ENCODE data around the gene CSMD2. TPM values are rescaled to one million over a fixed set of nuclear protein-coding genes. Genes with fewer than 3 reads are reported as not detected.

CSMD2 gene
- total RNA-seq, 1 experiment from 2014 or later = 2.8 TPM

- CTCF ChIA-PET = no interaction called here
- intact Hi-C loops (cut with micrococcal nuclease; ENCODE audit: unreplicated experiment) = no loop called here
- BruUV-seq (replicated peaks) = no TSS peak
These were observed 110.1 kb downstream of the CSMD2 start for GRCh38 chr1:34054920-34055319.

GRCh38 chr1:34053660-34054059, 111.4 kb downstream of the CSMD2 start:
- H3K9me3 ChIP-seq (ENCODE audit: low read depth, low read length, poor library complexity, severe bottlenecking) = peaks cover 4% of the 10 kb centered on the region
- intact Hi-C loops (cut with micrococcal nuclease; ENCODE audit: unreplicated experiment) = no loop called here
- H3K27me3 ChIP-seq (replicated peaks; ENCODE audit: insufficient read depth, low read depth, low read length, poor library complexity) = no peaks in the 10 kb centered on the region
- ChIA-PET POLR2A (ENCODE audit: low non-redundant PET) (no interaction called here), CTCF (no interaction called here)
- no peak for DNase-seq (ENCODE audit: low spot score)
- TF ChIP-seq EZH2 (IDR thresholded peaks at IDR 0.05; ENCODE audit: borderline replicate concordance, low read depth, low read length, poor library complexity, severe bottlenecking) (no peak), CTCF (conservative IDR thresholded peaks at IDR 0.05; ENCODE audit: low read depth, low read length) (no peak)
- no peaks in the 10 kb centered on the region for H3K36me3 ChIP-seq (ENCODE audit: insufficient read depth, low read length, poor library complexity, severe bottlenecking)
- no peak overlapping the region for H3K27ac ChIP-seq (ENCODE audit: low read depth, low read length, poor library complexity, severe bottlenecking)
- BruUV-seq (replicated peaks) = no TSS peak
- H3K4me3 ChIP-seq (ENCODE audit: low read depth, low read length, poor library complexity, severe bottlenecking) = no peak overlapping the region
- no peaks in the 10 kb centered on the region for H3K4me1 ChIP-seq (ENCODE audit: insufficient read depth, low read length, poor library complexity, severe bottlenecking)

More at GRCh38 chr1:34054920-34055319, 110.1 kb downstream of the CSMD2 start:
- TF ChIP-seq CTCF (conservative IDR thresholded peaks at IDR 0.05; ENCODE audit: low read depth, low read length) = no peak
- TF ChIP-seq EZH2 (IDR thresholded peaks at IDR 0.05; ENCODE audit: borderline replicate concordance, low read depth, low read length, poor library complexity, severe bottlenecking) = no peak
- Histone ChIP-seq H3K4me3 (ENCODE audit: low read depth, low read length, poor library complexity, severe bottlenecking) (no peak overlapping the region), H3K27me3 (replicated peaks; ENCODE audit: insufficient read depth, low read depth, low read length, poor library complexity) (no peaks in the 10 kb centered on the region), H3K36me3 (ENCODE audit: insufficient read depth, low read length, poor library complexity, severe bottlenecking) (no peaks in the 10 kb centered on the region), H3K4me1 (ENCODE audit: insufficient read depth, low read length, poor library complexity, severe bottlenecking) (no peaks in the 10 kb centered on the region), H3K9me3 (ENCODE audit: low read depth, low read length, poor library complexity, severe bottlenecking) (peaks cover 4% of the 10 kb centered on the region), H3K27ac (ENCODE audit: low read depth, low read length, poor library complexity, severe bottlenecking) (no peak overlapping the region)
- no peak for DNase-seq (ENCODE audit: low spot score)
- POLR2A ChIA-PET (ENCODE audit: low non-redundant PET) = no interaction called here

GRCh38 chr1:34052565-34052964, 112.5 kb downstream of the CSMD2 start:
- Histone ChIP-seq H3K4me1 (ENCODE audit: insufficient read depth, low read length, poor library complexity, severe bottlenecking) (no peaks in the 10 kb centered on the region), H3K4me3 (ENCODE audit: low read depth, low read length, poor library complexity, severe bottlenecking) (no peak overlapping the region), H3K36me3 (ENCODE audit: insufficient read depth, low read length, poor library complexity, severe bottlenecking) (no peaks in the 10 kb centered on the region), H3K27me3 (replicated peaks; ENCODE audit: insufficient read depth, low read depth, low read length, poor library complexity) (no peaks in the 10 kb centered on the region), H3K9me3 (ENCODE audit: low read depth, low read length, poor library complexity, severe bottlenecking) (peaks cover 4% of the 10 kb centered on the region), H3K27ac (ENCODE audit: low read depth, low read length, poor library complexity, severe bottlenecking) (no peak overlapping the region)
- TF ChIP-seq EZH2 (IDR thresholded peaks at IDR 0.05; ENCODE audit: borderline replicate concordance, low read depth, low read length, poor library complexity, severe bottlenecking) = no peak
- intact Hi-C loops (cut with micrococcal nuclease; ENCODE audit: unreplicated experiment) = no loop called here
- no peak for DNase-seq (ENCODE audit: low spot score)
- ChIA-PET CTCF (no interaction called here), POLR2A (ENCODE audit: low non-redundant PET) (no interaction called here)
- BruUV-seq (replicated peaks) = no TSS peak

- Histone ChIP-seq H3K4me1 (ENCODE audit: insufficient read depth, low read length, poor library complexity, severe bottlenecking) (no peaks in the 10 kb centered on the region), H3K27ac (ENCODE audit: low read depth, low read length, poor library complexity, severe bottlenecking) (no peak overlapping the region), H3K27me3 (replicated peaks; ENCODE audit: insufficient read depth, low read depth, low read length, poor library complexity) (no peaks in the 10 kb centered on the region), H3K4me3 (ENCODE audit: low read depth, low read length, poor library complexity, severe bottlenecking) (no peak overlapping the region), H3K36me3 (ENCODE audit: insufficient read depth, low read length, poor library complexity, severe bottlenecking) (no peaks in the 10 kb centered on the region), H3K9me3 (ENCODE audit: low read depth, low read length, poor library complexity, severe bottlenecking) (peaks cover 4% of the 10 kb centered on the region)
- POLR2A ChIA-PET (ENCODE audit: low non-redundant PET) = no interaction called here
- intact Hi-C loops (cut with micrococcal nuclease; ENCODE audit: unreplicated experiment) = no loop called here
- DNase-seq (ENCODE audit: low spot score) = no peak
- TF ChIP-seq EZH2 (IDR thresholded peaks at IDR 0.05; ENCODE audit: borderline replicate concordance, low read depth, low read length, poor library complexity, severe bottlenecking) (no peak), CTCF (conservative IDR thresholded peaks at IDR 0.05; ENCODE audit: low read depth, low read length) (no peak)
- no TSS peak for BruUV-seq (replicated peaks)
- CTCF ChIA-PET = no interaction called here
These were observed 114.1 kb downstream of the CSMD2 start for GRCh38 chr1:34050709-34051485.
